HG03571 (cell line): Measurements from ENCODE around the gene ENTPD6.
"Not testable (repeated sequence)": the region's sequence is repeated elsewhere in the genome, so short reads cannot be mapped to it uniquely, and the experiment has no call there.

Experiments
- ATAC-seq: cut with Tn5 transposase; IDR thresholded peaks from one replicate; pipeline ENCODE4 v1.9.1; 2021; ENCODE audit not compliant: unreplicated experiment

The ENTPD6 gene

GRCh38 chr20:25223179-25223661 lies 27.7 kb downstream of the ENTPD6 start:
- no peak for ATAC-seq

GRCh38 chr20:25223765-25224720 lies 28.5 kb downstream of the ENTPD6 start:
- no peak for ATAC-seq

DNA sequence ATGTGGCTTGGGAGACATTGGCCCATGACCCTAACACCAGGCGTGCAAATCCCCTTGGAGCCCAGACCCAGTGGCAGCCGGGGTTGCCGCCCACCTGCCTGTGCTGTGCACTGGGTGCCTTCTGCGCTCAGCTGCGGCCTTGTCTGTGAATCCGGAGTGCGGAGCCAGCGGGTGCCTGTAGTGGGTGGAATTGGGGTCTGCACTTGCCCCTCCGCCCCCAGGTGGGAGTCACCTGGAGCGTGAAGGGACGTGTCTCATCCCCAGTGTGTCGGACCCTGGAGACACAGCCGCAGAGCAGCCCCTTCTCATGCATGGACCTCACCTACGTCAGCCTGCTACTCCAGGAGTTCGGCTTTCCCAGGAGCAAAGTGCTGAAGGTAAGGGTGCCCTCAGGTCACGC lies 29.4 kb downstream of the ENTPD6 start:
- no peak for ATAC-seq

GRCh38 chr20:25225642-25226432 lies 30.3 kb downstream of the ENTPD6 start:
- ATAC-seq: no peak

DNA sequence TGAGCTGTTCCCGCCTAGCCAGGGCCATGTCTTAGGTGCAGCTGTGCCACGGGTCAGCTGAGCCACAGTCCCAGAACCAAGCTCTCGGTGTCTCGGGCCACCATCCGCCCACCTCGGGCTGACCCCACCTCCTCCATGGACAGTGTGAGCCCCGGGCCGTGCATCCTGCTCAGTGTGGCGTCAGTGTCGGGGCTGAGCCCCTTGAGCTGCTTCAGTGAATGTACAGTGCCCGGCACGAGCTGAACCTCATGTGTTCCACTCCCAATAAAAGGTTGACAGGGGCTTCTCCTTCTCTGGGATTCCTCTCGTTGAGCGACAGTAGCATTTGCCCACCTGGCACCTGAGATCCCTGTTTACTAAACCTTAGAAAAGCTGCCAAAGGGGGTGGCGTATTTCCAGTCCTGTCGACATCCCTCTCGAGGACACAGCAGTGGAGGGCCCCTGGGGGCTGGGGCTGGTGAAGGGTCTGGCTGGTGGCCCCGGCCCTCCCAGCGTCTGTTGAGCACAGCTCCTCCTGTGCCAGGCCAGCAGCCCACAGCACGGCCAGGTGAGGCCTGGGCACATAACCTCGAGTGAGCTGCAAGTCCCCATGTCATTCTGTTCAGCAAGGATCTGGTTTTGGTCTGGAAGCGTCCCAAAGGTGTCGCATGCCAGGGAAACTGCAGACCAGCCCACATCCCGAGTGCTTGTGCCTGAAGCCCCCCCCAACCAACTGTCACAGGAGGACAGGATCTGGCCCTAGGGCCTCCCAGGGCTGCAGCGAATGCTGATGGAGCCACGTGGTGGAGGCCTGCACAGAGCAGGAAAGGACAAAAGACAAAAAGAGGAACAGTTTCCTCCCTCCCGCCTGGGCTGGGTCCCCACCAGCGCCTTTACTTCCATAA lies 31.2 kb downstream of the ENTPD6 start:
- ATAC-seq: no peak

GRCh38 chr20:25227317-25227831 lies 31.9 kb downstream of the ENTPD6 start:
- no peak for ATAC-seq

DNA sequence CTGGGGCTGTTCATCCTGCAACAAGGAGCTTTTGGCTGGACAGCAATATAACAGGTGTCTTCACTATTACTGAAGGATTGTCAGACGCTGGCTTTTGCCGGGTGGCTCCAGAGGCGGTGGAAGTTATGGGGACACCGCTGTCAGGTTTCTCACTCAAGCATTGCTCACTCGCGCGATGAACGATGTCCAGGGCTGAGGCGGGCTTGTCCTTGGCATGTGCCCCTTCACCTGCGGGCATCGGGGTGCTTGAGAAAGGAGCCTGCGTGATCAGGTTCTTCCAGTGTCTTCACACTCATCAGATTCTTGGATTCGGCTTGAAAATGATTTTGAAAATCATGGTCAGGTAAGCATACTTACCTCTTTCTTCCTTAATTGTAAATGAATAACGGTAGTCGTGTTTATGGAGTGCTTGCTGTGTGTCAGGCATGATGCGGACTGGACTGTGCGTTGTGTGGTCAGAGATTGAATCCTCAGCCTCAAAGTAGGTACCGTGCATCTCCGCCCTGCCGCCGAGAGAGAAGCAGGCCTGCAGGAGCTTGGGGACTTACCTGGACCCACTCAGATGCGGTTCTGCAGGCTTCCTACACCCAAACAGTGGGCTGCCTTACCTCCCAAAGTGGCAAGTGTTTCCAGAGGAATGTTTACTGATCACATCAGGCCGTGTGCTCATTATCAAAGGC lies 34.1 kb downstream of the ENTPD6 start:
- ATAC-seq: no peak

GRCh38 chr20:25230166-25230831 lies 34.8 kb downstream of the ENTPD6 start:
- ATAC-seq: peak; percentile 89

GRCh38 chr20:25233016-25233772 lies 37.7 kb downstream of the ENTPD6 start:
- ATAC-seq: no peak

- not testable (repeated sequence) for ATAC-seq
Measured at GRCh38 chr20:25234009-25234849, 38.7 kb downstream of the ENTPD6 start.

GRCh38 chr20:25236450-25237304 lies 41.2 kb downstream of the ENTPD6 start:
- no peak for ATAC-seq

GRCh38 chr20:25237610-25238318 lies 42.3 kb downstream of the ENTPD6 start:
- ATAC-seq: no peak

- no peak for ATAC-seq
Measured at GRCh38 chr20:25238319-25239037, 43.0 kb downstream of the ENTPD6 start.

- ATAC-seq: peak; percentile 67
Measured at GRCh38 chr20:25239387-25240370, 44.2 kb downstream of the ENTPD6 start.
